HG02610 (cell line): ENCODE data around the gene CWH43.
"Not testable (repeated sequence)": the region's sequence is repeated elsewhere in the genome, so short reads cannot be mapped to it uniquely, and the experiment has no call there.

Experiments
- ATAC-seq: cut with Tn5 transposase; IDR thresholded peaks from one replicate; pipeline ENCODE4 v1.9.1; 2021; ENCODE audit warnings: mild to moderate bottlenecking, moderate library complexity; ENCODE audit not compliant: unreplicated experiment

Gene CWH43

DNA sequence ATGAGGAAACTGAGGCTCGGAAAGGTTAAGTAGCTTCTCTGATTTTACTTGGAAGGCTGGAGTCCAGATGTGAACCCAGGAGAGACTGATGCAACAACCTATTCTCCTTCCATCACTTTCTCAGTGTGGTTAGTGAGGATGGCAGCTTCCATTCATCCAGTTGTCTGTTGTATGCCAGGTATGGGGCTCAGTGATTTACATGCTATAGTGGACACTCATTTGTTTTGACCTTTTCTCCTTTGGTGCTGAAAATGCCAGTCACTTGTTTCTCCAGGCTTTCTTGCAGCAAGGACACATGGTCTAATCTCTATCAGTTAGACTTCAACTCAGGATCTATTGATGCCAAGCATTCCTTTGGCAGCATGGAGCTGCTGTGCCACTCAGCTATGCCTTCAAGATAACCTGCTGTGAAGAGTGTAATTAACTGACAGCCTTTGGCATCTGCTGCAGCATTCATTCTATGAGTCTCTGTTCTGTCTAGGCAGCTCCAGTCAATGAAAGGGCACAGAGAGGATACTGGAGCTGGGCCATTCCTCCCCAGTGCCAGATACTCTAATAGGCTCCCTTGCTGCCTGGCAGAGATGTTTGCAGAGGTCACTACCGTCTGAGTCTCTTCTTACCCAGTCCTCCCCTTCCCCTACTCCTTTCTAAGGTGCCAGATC, 11.0 kb upstream of the CWH43 start:
- no peak for ATAC-seq

- no peak for ATAC-seq
Measured at GRCh38 chr4:48976041-48976440, 10.0 kb upstream of the CWH43 start.

DNA sequence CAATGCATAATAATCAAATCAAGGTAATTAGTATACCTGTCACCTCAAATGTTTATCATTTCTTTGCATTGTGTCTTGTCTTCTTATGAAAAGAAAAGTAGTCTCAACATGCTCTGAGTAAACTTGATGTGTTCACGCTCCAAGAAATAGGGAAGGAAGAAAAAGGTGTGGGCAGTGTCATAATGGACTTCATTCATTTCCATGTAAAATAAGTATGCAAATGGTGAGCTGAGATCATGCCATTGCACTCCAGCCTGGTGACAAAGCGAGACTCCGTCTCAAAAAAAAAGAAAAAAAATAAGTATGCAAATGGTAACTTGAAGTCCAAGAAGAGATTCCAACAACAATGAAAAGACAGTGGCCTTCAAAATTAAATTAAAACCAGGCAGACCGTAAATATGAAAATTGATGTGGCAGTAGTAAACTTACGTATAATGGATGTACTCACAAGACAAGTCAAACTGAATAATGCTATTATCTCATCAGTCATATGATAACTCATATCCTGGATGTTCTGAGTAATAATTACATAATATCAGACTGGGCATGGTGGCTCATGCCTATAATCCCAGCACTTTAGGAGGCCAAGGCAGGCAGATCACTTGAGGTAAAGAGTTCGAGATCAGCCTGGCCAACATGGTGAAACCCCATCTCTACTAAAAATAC, 6.0 kb upstream of the CWH43 start:
- no peak for ATAC-seq

GRCh38 chr4:48984005-48984404, 2.1 kb upstream of the CWH43 start:
- ATAC-seq = not testable (repeated sequence)

GRCh38 chr4:48985602-48985975, 486 bp upstream of the CWH43 start:
- no peak for ATAC-seq

GRCh38 chr4:48986654-48987164, 634 bp downstream of the CWH43 start:
- ATAC-seq = no peak

DNA sequence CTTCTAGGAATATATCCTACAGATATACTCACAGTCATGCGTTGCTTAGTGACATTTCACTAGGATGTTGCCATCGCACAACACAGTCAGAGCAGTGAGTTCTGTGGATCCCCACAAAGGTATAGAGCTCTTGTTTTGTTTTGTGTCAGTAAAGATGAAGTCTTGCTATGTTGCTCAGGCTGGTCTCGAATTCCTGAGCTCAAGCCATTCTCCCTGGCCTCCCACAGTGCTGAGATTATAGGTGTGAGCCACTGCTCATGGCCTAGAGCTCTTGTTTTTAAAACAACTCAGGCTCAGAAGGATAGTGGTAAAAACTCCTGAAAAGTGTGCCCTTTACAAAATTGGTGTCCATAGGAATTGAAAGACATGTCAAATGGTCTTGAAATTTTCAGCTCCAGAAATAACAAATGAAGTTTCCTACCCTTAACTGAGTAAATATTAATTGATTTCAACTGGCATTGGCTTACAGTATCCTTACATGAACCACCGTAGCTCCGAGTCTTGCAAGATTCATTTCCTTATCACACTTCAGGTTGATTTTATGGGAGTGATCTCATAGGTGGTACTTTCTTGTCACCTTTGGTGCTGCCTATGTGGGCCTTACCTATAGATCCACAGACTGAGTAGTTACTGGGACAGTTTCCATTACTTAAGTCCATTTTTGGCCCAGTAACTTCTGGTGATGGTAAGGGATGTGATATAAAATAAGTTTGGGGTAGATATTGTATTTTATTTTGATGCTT, 3.6 kb downstream of the CWH43 start:
- no peak for ATAC-seq

GRCh38 chr4:48991357-48991756, 5.3 kb downstream of the CWH43 start:
- no peak for ATAC-seq

- ATAC-seq = no peak
Measured at GRCh38 chr4:48997962-48998361, 11.9 kb downstream of the CWH43 start.

GRCh38 chr4:48998440-48998839, 12.4 kb downstream of the CWH43 start:
- ATAC-seq = no peak

GRCh38 chr4:49000806-49001205, 14.7 kb downstream of the CWH43 start:
- ATAC-seq = no peak

DNA sequence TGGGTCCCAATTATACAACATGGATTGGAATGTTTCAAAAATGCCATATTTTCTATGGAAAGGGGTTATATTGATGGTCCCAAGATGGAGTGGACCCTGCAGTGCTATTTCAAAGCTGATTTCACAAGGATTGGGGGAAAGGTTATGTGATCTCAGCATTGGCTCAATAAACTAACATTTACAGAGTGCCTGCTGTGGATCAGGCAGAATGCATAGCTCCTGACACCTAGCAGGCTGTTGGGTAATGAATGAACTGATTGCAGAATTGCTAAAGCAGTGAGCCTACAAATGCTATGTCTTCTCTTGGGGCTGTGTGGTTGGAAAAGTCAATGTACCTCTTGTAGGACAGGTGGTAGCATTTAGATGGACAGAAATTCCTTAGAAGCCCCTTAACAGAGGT, 16.9 kb downstream of the CWH43 start:
- no peak for ATAC-seq

DNA sequence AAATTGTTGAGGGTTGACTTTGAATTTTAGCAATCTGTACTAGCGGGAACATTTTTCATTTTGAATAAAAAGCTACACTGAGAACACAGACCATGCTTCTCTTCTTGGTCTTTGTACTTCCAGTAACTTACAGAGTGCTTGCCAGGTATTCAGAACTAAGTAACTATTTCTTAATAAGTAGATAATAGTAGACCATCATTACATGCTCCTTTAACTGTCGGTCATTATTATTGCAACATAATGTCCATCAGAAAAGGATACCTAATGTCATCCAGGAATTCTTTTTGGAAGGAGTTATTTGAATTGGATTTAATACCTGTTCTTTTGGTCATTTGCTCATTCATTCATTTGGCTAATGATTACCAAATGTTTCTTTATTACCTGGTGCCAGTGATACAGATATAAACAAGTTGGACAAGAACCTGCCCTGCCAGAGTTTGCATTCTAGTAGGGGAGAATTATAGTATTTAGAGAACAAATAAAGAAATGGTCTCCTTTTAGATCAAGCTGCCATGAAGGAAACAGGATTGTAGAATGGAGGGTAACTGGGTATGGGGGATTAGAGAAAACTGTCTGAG, 32.7 kb downstream of the CWH43 start:
- no peak for ATAC-seq

GRCh38 chr4:49032440-49033161, 46.5 kb downstream of the CWH43 start:
- ATAC-seq = no peak

DNA sequence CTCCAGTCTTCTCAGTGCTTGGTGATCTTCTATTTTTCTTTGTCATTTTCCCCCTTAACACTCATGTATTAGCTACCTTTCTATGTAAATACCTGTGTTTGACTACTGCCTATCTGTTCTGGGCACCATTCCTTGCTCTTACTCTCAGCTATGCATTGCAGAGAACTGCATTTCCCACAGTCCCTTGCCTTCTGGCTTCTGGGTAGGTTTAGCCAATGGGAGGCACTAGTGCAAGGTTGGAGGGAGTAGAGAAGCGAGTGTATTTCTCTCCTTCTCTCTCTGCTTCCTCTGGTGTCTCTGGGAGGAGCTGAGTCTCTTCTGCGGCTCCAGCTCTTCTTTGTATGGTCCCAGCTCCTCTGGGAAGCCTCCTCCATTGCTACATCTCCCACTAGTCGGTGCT, 50.5 kb downstream of the CWH43 start:
- no peak for ATAC-seq

GRCh38 chr4:49044270-49044669, 58.2 kb downstream of the CWH43 start:
- ATAC-seq = no peak

GRCh38 chr4:49058306-49058705, 72.2 kb downstream of the CWH43 start:
- ATAC-seq = no peak

GRCh38 chr4:49063670-49064069, 77.6 kb downstream of the CWH43 start:
- ATAC-seq = no peak

- not testable (repeated sequence) for ATAC-seq
Measured at GRCh38 chr4:49072196-49072595, 86.1 kb downstream of the CWH43 start.

DNA sequence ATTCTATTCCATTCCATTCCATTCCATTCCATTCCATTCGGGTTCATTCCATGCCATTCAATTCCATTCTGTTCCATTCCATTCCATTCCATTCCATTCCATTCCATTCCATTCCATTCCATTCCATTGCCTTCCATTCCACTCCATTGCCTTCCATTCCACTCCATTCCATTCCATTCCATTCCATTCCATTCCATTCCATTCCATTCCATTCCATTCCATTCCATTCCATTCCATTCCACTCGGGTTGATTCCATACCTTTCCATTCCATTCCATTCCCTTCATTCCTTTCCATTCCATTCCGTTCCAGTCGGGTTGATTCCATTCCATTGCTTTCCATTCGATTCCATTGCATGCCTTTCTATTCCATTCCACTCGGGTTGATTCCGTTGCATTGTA, 105.8 kb downstream of the CWH43 start:
- ATAC-seq = peak; percentile 24

DNA sequence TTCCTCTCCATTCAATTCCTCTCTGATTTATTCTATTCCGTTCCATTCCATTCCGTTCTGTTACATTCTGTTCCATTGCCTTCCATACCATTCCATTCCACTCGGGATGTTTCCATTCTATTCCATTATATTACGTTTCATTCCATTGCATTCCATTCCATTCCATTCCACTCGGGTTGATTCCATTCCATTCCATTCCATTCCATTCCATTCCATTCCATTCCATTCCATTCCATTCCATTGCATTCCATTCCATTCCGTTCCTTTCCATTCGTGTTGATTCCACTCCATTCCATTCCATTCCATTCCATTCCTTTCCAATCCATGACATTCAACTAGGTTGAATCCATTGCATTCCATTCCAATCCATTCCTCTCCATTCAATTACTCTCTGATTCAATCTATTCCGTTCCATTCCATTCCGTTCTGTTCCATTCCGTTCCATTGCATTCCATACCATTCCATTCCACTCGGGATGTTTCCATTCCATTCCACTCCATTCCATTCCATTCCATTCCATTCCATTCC, 106.6 kb downstream of the CWH43 start:
- ATAC-seq = peak; percentile 56
